ENCODE measurements around the gene ATXN10.
"Not testable (repeated sequence)": the region's sequence is repeated elsewhere in the genome, so short reads cannot be mapped to it uniquely, and the experiment has no call there.

Gene ATXN10

DNA sequence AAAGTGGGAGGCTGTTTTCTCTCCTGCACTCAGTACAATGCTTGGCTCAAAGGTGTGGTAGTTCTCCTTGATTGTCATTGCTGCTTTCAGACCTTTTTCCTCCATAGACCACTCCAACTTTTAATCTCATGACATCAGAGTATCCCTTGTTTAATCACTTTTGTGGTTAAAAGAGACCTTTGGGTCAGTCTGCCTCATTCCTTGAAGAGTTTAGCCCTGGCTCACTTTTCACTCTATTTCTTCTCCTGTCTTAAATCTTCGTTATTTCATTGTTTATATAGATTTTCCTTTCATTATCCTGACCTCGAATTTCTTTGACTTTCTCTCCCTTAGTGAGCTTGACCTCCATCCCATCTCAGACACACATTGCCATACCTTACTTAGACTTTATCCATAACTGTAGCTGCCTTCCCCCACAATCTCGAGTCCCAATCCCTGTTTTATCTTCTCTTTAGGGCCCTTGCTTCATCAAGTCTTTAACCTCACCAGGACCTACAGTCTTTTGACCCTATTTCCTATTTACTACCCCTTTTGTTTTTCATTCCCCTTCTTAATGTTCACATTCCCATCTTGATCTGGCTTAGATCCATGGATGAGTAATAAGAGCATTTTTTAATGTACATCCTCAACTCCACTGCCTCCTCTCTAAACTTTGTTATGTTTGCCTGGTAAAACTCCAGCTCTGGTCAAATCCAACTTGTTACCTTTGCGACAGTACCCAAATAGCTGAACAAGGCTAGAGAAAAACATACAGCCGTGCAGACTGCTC lies 9.5 kb downstream of the ATXN10 start:
- DNase-seq, result no peak

DNA sequence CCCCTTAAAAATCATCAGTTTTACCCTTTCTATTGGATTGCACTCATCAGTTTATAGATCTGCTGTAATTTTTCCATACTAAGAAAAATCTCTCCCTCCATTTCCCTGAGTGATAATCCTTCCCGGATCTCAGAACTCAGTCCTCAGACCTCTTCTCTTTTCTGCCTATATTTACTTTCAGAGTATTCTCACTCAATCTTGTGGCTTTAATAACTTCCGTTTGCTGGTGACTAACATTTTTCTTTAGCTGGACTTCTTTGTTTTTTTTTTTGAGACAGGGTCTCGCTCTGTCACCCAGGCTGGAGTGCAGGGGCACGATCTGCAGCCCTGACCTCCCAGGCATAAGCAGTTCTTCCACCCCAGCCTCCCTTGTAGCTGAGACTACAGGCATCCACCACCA lies 10.4 kb downstream of the ATXN10 start:
- DNase-seq, result no peak

DNA sequence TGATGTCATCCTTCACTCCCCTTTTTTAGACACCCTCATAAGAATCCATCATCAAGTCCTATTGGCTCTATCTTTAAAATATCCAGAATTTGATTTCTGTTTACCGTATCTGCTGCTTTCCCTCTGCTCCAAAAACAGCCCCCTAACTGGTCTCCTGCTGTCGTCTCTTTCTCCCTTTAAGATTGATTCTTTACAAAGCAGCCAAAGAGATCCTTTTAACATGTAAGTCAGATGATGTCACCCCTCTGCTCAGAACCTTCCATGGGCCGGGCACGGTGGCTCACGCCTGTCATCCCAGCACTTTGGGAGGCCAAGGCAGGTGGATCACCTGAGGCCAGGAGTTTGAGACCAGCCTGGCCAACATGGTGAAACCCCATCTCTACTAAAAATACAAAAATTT lies 11.1 kb downstream of the ATXN10 start:
- DNase-seq, result not testable (repeated sequence)

DNA sequence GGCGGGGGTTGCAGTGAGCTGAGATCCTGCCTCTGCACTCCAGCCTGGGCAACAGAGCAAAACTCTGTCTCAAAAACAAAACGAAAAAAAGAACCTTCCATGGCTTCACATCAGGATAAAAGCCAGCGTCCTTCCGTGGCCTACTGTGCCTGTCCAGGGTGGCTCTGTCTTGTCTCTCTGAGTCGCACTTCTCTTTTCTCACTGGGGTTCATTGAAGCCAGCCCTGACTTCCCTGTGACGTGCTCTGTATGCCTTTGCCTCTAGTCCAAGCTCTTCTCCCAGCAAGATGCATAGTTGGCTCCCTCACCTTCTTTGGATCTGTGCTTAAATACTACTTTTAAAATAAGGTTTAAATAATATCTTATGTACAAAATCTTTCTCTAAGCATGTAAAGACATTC lies 11.6 kb downstream of the ATXN10 start:
- no peak for DNase-seq

DNA sequence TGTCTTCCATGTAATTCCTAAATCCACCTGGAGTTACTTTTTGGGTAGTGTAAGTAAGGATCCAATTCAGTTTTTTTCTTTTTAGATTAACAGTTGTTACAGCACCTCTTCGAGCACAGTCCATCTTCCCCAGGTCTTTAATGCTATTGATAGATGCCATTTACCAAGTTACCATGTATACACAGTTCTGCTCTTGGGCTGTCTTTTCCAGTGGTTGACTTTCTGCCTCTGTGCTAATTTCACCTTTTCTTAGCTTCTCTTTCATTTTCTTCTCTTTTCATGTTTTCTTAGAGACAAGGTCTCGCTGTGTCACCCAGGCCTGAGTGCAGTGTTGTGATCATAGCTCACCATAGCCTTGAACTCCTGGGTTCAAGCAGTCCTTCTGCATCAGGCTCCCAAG lies 12.0 kb downstream of the ATXN10 start:
- DNase-seq, result no peak

DNA sequence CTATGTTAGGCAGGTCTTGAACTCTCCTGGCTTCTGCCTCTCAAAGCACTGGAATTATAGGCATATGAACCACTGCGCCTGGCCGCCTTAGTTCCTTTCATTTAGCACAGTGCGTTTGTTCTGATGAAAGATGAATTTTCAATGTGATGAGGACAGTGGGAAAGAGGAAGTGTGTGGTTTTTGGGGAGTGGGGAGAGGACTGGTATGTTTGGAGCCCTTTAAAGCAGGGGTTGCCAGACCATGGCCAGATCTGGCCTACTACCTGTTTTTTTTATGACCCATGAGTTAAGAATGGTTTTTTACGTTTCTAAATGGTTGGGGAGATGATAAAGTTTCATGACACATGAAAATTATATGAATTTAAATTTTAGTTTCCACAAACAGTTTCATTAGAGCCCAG lies 12.5 kb downstream of the ATXN10 start:
- DNase-seq, result no peak

DNA sequence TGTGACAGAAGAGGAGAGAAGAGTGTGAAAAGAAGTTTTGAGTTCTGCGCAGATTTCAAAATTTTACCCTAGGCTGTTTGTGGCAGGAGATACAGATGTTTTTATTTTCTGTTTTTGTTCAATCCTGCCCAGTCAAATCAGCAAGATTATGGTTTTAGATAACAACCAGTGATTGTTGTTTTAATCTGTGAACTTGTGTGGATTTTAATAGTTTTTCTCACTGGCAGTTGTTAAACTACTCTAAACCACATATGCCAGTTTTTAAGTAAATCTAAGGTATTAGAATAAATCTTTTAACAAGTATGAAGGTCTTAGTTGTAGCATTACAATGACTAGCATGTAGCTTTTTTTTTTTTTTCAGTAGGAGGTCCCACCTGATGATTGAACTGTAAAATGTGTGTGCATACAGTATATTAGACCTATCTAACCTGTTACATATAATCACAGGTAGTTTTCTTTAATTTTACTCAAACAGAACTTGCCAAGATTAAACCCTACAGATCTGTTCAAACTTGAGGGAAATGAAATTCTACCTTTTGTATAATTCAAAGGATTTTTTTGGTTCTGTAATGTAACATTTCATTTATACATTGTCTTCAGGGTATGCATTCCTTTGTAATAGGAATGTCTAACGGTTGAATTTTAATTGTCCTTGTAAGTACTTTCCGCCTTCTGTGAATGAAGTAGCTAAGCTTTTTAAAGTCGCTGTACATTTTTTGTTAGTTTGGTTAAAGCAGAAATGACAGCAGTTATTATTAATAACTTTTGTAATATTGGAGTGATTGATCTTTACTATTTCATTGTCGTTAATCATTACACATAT lies 13.3 kb downstream of the ATXN10 start:
- no peak for DNase-seq

DNA sequence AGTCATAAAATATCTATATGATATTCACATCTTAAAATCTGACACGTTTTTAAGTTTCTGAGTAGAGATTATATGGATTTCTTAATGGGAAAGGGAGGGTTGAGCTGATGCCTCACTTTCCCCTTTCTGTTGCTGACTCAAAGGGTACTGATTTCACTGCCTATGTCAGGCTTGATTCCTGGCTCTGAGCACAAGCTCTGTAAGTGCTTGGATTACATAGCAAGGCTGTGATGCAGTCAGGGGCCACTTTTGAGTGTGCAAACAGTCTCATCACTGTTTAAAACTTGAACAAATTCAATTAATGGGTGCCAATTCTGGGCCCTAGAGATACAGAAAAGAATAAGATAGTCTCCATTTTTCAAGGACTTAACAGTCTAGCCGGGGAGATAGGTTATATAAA lies 14.4 kb downstream of the ATXN10 start:
- no peak for DNase-seq

DNA sequence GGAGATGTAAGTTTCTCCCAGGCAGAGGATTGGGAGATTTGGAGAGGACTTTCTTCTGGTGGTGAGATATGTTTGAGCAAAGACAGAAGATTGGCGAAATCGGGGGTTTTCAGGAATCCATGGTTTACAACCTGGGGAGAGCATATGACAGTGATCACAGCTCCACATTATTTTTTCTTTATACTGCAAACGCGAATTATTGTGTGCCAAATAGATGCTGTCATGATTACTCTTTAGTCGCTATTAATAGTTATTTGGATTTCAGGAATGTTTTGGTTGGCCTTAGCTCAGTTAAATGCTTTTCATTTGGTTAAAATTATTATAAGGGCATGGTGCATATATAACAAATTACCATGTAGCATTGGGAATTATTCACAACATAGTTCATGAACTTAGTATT lies 15.2 kb downstream of the ATXN10 start:
- DNase-seq, result no peak

DNA sequence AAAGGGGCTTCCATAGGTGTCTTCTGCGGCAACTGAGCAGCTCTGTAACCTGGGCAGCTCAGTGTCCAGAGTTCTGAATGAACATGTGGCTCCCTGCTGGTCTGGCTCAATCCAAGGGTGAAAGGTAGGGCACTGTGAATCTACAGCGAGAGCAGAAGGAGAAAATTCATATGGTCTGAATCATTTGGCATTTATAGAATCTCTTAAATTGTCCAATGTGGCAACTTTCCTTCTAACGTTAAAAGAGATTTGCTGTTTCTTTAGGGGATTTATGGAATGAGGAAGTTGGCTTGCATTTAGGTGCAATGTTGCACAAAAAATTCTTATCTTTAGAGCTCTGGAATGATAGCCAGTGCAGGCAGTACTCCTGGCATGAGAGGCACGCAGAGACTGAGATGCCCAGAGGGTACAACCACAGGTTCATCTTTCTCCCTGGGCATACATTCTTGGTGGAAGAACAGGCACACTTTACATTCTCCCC lies 17.0 kb downstream of the ATXN10 start:
- DNase-seq, result no peak

DNA sequence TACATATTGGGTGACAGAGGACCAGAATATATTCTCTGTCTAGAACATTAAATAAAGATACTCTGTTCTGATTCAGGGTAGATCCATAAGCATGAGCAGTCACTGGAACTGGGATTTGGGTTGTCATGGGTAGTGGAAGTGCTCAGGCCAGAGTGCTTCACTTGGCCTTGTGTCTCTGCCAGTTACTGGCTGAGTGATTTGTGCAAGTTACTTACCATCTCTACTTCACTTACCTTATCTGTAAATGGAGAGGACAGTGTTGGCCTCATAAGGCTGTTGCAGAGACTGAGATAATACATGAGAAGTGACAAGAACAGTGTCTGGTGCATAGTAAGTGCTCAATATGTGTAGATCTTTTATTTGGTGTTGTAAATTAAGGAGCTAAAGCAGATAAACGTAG lies 17.6 kb downstream of the ATXN10 start:
- no peak for DNase-seq

DNA sequence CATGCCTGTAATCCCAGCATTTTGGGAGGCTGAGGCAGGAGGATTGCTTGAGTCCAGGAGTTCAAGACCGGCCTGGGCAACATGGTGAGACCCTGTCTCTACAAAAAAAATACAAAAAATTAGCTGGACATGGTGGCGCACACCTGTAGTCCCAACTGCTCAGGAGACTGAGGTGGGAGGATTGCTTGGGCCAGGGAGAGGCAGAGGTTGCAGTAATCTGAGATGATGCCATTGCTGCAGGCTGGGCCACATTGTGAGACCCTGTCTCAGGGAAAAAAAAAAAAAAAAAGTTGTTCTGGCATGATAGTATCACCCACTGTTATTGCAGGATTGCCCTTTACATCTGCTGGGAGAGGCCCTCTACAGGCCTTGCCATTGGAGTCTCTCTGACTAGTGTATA lies 18.4 kb downstream of the ATXN10 start:
- no peak for DNase-seq

DNA sequence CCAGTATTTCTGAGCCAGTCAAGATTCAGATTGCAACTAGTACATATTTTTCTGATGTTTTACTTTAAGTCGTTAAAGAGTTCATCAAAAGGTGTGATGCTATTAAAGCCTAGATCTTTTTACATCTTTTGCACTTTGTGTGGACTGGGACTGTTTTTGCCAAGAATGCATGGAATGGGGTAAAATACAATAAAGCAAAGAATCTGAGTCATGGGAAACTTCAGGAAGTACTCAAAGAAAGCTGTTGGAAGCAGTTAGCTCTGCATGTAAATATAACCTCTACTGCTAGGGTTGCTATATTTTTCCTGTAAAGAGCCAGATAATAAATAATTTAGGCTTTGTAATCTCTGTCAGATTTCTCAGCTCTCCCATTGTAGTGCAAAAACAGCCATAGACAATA lies 20.9 kb downstream of the ATXN10 start:
- no peak for DNase-seq

DNA sequence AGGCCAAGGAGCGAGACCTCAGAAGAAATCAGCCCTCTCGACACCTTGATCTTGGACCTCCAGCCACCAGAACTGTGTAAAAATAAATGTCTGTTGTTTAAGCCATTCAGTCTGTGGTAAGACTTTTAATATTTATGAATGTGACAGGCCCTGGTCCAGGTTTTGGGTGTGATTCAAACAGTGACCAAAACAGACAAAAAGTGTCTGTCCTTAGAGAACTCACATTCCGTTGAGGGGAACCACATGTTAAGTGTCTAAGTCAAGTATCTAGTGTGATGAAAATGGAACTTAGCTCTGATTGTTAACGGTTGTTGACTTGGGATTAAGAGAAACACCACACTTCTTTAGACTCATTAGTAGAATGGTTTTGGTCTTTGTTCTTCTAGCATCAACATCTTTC lies 22.2 kb downstream of the ATXN10 start:
- no peak for DNase-seq

DNA sequence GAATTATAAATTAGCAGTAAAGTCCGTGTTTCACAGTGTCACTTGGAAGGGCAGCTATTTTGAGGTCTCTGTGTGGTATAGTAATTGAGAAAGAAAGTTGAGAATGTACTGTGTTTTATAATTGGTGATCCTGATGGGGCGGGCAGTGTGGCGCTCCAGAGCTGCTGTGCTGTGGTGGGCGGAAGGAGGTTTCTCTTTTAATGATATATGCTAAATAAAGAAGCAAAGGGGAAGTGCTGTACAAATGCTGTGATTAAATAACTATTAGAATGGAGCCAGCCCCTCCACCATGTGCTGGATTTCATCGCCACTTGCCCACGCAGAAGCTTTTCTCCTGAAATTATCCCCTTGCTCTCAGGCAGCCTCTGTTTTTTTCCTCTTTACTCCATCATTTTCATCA lies 24.6 kb downstream of the ATXN10 start:
- no peak for DNase-seq

DNA sequence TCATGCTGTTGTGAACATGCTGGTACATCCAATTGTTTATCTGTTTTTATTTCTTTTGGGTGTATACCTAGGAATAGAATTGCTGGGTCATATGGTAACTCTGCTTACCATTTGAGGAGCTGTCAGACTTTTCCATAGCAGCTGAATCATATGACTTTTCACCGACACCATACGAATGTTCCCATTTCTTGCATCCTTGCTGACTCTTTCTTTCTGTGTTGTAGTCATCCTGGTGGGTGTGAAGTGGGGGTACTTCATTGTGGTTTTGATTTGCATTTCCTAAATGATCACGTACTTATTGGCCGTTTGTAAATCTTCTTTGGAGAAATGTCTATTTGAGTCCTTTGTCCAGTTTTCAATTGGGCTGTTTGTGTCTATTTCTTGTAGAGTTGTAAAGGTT lies 26.5 kb downstream of the ATXN10 start:
- no peak for DNase-seq

DNA sequence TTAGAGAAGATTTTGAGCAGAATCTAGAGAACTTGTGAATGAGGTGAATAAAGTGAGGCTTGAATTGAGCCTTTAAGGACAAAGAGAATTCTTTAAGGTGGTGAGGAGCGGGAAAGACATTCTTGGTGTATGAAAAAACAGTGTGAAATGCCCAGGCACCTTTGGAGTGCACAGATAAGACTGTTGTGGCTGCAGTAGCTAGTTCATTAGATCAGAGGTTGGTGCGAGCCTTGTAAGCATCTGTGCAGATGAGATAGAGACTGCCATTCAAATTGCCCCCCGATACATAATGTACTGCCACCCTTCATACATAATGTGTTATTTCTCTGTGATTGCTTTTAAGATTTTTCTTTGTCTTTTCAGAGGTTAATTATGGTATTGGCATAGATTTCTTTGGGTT lies 31.3 kb downstream of the ATXN10 start:
- DNase-seq, result no peak

DNA sequence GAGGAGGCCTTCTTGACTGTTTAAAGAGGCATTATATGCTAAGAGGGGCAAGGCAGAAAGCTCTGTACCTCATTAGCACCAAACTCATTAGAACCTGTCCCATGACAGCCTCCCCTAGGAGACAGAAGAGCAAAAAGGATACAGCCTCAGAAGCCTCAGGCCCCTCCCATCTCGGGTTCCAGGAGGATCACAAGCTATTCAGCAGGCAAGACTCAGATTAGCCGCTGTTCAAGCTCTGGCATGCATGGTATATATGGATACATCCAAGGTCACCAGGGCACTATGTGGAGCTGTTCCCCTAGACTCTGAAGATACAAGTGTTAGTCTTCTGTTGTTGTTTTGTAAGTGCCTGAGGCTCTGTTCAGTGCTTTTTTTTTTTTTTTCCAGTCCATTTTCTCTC lies 32.1 kb downstream of the ATXN10 start:
- DNase-seq, result no peak

DNA sequence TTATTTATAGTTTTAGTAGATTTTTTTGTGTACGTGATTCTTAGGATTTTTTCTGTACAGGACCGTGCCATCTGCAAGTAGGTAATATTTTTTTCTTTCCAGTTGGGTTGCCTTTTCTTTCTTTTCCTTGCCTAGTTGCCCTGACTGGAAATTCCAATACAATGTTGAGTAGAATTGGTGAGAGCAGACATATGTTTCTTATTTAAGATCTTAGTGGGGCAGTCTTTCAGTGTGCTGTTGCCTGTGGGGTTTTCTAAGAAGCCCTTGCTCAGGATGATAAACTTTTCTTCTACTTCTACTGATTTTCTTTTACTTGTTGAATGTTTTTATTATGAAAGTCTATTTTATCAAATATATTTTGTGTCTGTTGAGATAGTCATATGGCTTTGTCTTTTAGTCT lies 33.0 kb downstream of the ATXN10 start:
- DNase-seq, result no peak

DNA sequence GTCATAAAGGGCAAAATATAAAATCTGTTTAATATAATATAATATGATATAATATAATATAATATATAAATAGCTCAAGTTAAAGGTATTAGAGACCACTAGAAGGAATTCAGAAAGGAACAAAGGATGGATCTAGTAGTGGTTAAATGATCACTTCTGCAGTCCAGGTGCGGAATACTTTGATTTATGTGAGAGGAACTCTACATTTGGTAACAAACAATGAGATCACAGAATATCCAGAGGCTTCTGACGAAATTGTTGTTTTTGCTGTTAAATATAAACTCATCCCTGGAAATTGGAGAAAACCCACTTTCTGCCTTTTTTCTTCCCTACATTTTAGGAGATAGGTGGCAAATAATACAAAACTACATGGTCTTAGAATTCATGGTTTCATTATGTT lies 36.0 kb downstream of the ATXN10 start:
- DNase-seq, result no peak

DNA sequence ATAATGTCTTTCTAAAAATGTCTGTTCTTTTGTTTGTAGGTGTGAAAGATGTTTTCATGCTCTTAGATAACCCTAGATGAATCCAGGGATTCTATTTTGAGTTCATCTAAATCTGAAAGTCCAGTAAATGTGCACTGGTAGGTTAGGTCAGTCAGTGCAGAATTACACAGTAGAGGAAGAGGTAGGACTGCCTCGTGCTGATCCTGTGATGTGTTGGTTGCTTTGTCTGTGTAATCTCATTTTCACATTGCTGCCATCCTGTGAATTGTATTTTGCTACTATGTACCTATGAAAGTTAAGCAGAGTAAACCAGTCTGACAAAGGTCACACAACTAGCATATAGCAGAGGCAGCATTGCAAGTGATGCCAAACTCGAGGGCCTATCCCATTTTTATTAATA lies 36.5 kb downstream of the ATXN10 start:
- DNase-seq, result no peak

DNA sequence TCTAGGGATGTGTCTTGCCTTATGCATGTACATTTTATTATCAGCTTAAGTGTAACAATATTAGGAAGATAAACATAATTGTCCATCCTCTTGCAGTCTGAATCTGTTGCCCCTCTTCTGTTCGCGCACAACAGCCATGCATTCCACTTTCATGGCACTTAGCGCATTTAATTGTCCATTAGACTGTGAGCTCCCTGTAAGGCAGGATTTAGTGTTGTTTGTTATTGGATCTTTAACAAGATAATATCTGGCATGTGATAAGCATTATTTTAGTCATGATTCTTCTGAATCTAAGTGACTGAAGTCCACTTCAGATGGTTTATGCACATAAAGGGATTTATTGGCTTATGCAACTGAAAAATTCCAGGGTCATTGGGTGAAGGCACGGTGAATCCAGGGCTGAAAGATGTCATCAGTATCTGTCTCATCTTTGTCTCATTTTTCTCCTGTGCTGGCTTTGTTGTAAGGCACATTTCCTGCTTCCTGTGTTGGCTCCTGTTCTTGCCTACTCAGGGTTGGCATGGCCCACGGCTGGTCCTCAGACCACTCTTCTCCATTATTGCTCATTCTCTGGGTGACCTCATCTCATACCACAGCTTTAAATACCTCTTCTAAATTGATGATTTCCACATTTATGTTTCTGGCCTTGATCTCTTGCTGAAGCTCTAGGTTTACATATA lies 37.6 kb downstream of the ATXN10 start:
- DNase-seq, result no peak

DNA sequence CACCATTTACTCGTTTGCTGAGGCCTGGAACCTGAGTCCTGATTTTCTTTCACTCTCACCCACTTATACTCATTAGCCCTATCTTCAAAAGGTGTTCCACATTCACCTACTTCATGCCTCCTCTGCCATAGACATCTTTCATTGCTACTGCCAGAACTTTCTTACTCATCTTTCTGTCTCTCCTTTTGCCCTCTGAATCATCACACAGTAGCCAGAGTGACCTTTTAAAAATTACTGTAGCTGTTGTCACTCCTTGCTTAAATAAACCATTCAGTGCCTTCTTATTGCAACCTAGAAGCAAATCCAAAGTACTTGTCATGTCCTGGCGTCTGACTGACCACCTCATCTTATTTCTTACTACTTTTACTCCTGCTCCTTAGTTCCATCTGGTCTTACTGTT lies 38.2 kb downstream of the ATXN10 start:
- DNase-seq, result no peak

DNA sequence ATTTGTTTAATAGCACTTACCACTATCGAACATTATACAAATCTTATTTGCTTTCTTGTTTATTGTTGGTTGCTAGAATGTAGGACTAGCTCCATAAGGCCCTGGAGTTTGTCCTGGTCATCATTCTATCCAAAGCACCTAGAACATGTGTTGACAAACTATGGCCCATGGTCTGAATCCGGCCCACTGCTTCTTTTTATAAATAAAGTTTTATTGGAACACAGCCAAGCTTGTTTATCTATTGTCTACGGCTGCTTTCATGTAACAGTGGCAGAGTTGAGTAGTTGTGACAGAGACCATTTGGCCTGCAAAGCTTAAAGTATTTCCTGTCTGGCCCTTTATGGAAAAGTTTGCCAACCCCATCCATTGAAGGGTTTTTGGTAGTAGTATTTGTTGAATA lies 38.8 kb downstream of the ATXN10 start:
- no peak for DNase-seq

Data from NCI-H345 (cell line).